Superior temporal gyrus (tissue), 1 donor: ENCODE data around the gene CYB561D1.

Experiments
- DNase-seq: peaks from one replicate; pipeline ENCODE4 v3.0.0-alpha.2; 2016; ENCODE audit errors: extremely low spot score

Gene CYB561D1

DNA sequence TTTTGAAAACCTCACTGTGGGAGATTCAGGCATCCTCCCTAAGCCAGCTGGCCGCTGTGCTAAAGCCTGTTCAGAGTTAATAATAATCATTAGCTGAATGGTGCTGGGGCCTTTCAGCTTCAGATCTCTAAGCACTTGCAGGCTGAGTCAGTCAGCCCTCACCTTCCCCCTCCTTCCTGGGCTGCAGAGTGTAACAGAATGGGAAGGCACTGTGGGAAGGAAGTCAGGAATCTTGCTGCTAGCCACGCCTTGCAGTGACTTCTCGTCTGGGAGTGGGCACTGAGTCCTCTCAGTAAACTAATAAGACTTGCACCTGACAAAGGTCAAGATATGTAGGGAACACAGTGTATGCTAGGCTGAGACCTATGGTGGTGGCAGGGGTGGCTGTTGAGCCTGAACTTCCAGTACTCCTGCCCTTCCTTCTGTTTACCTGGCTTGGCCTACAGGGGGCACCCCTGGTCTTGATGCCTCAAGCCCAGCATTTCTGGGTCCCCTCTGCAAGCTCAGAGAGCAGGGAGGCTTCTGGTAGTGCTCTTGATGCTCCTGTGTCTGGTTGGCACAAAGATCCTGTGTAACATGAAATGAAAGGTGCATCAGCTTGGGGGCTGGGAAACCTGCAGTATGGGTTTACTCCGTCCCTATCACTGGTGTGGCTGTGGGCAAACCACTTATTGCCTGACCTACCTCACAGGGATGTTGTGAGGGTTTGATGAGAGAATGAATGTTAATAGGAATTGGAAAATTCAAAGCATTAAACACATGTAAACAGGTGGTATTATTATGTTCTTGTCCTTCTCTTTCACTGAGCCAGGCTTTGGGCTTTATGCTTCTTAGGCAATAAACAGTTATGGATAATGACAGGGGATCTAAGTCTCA lies 6.0 kb downstream of the CYB561D1 start:
- DNase-seq = no peak

DNA sequence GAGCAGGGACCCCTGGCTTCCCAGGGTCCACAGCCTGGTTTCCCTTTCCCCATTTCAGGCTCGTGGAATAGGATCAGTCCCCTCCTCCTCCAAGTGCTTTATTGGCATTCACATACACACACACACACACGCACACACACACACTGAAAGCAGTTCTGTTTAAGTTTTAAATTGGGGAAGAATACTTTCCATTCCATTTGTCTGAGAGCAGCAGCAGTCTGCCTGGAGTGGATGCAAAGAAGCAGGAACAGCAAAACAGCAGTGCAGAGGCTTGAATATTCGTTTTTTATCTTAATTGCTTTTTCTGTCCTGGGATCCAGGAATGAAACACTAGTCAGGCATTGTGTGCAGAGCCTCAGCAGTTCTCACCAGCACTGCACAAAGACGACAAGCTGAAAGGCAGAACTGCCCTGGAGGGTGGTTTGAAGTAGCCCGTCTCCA lies 7.1 kb downstream of the CYB561D1 start:
- DNase-seq = no peak

DNA sequence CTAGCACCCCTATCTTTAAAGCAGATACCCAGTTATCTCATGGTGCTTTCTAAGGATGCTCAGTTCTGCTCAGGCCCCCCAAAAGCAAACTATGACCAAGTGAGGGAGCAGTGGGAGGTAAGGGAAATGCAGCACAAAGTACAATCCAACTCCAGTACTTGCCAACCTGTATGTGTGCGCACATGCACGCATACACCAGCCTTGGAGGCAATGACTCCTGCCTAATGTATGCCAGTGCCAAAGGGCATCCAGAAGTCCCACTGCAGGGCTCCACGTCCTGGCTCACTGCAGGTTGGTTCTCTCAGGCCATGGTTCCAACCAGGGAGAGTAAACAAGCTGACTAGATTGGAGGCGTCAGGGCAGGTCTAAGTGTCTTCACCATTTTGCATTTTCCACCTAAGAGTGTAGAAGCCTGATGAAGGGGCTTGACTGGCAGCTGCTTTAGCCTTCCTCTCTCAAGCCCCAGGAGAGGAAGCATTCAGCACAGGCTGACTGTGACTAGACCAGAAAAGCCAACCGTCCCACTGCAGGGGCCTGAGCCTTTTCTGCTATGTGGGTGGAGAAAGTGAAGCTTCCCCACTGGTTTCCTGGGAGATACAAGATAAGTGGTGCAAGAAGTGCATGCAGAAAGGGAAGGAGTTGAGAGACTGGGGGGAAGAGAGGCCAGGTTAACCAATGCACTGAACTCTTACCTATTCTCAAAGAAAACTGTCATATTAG lies 7.9 kb downstream of the CYB561D1 start:
- DNase-seq = no peak

DNA sequence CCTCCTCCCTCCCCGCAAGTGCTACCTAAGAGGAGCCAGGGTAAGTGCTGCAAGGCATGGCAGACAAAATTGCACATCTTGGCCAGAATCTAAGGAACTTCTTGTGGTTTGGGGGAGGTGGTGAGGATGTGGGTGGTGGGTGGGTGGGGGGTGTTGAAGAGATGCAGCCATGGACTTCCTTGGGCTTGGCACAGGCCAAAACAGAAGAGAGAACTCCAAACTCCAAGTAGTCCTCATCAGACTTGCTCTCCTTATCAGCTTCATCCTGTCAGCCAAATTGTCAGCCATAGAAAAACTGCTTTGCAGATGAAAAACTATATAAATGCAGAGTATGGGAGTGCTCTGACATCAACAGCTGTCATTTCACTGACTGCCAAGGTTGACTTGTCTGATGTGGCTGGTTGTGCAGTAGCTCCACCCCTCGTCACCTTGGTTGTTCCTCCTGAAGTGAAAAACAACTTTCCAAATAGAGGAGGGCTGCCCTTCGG lies 8.5 kb downstream of the CYB561D1 start:
- no peak for DNase-seq

DNA sequence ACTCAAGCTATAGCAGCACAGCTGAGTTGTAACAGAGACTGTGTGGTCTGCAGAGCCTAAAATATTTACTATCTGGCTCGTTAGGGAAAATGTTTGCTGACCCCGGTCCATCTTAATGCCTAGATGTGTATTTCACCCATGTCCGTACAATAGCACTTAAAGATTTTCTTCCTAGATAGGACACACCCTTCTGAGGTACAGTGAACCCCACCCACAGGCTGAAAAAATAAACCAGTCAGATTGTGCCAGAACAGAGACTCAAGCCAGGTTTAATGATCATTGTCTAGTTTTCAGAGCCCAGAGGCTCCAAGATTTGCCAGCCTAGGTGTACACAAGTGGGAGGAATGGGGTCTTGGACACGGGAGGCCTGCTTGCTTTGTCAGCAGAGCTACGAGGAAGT lies 10.0 kb downstream of the CYB561D1 start:
- no peak for DNase-seq

DNA sequence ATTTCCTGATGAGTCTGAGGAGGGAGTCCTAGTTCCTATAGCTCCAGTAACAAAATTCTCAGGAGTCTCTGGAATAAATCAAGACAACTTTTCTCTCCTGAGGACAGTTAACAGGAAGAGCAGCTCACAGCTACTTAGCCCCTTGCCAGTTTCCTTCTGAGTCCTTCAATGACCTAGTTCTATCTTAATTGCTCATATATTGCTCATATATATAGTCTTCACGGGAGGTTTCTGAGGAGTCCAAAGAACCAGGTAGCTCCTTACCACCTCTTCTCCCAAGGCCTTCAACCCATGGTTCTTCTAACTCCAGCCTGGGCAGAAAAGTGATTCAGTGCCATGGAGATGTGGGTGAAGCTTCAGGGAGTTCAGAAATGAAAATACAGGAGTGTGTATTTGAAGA lies 11.1 kb downstream of the CYB561D1 start:
- no peak for DNase-seq

DNA sequence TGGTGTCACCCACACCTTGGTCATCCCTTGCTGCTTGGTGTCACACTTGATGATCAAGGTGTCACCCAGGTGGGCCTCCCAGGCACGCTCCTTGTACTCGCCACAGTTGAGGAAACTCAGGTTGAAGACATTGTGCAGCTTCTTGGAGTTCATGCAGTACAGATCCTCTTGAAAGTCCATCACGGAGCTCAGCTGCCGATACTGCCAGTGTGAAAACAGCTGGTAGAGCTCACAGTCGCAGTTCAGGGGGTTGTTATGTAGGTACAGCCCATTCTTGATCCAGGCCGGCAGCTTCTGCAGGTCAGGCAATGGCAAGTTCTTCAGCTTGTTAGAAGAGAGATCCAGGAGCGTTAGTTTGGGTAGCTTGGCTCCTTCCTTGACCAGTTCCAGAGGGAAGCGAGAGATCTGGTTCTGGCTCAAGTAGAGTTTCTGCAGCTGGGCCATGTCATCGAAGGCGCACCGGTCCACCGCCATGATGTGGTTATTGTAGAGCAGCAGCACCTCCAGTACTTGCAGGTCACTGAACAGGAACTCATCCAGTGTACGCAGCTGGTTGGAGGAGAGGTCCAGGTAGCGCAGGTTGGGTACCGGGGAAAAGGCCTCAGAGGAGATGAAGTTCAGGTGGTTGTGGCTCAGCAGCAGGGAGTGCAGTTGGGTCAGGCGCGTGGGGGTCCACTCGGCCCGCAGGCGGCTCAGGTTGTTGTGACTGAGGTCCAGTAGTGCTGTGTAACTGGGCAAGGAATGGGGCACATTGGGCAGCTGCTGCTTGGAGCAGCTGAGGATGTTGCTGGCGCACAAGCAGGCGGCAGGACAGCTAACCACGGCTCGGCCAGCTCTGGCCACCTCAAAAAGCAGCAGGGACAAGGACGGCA lies 14.3 kb downstream of the CYB561D1 start:
- DNase-seq = no peak

DNA sequence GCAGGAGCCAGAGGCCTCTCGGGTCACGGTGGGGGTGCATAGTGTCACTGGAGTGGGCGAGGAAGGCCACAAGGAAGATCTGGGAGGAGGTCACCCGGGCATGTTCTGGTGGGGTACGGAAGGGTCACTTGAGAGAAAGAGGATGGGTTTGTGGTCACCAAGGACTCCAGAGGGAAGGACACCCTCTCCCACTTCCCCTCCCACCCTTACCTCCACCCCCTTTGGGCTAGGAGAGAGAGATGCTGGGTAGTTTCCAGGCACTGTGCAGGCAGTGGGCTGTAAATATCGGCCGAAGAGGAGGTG lies 14.9 kb downstream of the CYB561D1 start:
- DNase-seq = no peak

DNA sequence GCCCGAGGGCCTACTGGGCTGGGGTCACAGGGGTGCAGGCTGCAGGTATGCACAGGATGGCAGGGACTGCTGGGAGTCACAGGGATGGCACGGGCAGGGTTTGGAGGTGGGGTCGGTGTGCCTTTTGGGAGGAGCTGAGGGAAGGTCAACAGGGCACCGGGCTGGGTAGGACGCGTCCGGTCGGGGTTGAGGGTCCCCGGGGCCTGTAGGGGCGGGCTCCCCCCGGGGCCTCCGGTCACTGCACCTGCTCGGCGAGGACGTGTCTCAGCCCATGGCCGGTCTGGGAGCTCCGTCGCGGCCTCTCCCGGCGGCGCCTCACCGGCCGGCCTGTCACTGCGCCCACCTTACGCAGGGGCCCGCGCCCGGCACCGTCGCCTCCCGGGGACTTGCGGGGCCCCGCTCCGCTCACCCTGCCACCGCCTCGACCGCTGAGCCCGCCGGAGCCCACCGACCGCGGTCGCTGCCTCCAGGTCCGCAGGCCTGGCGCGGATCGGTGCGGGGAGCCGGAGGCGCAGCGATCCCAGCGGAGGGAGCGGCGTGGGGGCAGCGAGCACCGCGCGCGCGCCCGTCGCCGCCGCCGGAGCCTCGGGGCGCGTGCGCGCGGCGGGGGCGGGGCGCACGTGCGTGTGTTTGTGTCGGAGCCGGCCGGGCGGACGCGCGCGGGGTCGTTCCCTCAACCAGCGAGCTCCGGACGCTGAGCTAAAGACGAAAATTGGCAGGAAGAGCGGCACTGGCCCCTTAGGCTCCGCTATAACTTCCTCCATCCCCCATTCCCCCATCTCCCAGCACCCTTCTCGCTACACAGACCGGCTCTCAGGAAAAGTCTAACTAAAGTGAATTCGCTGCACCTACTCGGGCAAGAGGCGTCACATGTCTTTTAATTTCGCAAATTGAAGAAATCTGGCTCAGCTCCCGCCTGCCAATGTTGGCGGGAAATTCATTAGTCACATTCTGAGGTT lies 15.6 kb downstream of the CYB561D1 start, which contains the start of gene AMIGO1:
Gene AMIGO1 (minus strand): TSS at position 552 of the 959 bp plus-strand sequence. CDS start 815 bp downstream, outside the sequence.
- DNase-seq = no peak

DNA sequence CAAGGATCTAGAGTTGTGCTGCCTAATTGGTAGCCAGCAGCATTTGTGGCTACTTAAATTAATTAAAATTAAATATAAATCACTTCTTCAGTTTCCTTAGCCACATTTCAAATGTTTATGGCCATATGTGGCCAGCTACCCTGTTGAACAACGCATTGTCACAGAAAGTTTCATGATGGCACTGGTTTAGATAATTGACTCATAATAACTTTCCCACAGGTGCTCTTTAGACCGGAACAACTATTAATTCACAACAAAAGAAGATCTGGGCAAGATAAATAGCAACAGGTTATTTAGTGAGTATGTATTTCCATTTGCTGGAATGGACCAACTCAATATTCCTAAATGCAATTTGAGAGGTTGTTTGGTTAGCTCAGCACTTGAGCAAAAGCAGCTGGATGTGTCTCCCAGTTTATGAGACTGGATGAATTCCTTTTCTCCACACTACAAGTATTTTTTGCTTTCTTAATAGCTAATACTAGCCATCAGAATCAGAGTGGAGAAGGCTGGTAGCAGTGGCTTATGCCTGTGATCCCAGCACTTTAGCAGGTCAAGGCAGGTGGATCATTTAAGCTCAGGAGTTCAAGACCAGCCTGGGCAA lies 19.3 kb downstream of the CYB561D1 start:
- DNase-seq = no peak

DNA sequence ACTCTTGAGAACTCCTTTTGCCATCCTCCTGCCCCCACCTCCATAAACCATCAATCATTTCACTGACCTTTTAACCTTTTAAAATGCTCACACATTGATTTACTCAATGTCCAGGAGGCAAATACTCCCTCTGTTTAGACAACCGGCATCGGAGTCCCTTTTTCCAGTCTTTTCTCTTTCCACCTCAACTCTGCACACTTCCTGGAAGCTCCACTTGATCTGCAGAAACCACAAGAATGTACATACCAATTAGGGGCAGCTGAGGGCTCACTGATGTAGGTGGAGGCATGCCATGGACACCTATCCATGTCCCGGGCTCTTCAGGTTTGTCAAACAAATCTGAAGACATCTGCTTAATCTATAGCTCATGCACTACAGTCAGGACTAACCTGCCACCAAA lies 21.0 kb downstream of the CYB561D1 start:
- no peak for DNase-seq

DNA sequence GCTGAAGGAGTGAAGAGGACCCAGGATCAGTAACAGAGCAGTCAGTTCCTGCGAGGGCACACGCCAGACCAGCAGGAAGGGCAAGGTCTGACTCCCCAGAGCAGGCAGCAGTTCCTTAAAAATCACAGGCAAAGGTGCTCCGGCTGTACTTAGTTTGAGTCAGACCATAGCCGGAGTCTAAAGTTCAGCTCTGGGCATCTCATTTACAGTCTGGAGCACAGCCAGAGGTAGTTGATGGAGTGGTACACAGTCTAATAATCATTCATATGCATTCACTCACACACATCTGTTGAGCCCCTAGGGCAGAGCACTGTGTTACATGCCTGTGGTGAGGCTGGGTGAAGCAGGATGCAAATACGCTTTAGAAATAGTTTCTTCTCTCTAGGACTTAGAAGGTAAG lies 23.0 kb downstream of the CYB561D1 start:
- no peak for DNase-seq

DNA sequence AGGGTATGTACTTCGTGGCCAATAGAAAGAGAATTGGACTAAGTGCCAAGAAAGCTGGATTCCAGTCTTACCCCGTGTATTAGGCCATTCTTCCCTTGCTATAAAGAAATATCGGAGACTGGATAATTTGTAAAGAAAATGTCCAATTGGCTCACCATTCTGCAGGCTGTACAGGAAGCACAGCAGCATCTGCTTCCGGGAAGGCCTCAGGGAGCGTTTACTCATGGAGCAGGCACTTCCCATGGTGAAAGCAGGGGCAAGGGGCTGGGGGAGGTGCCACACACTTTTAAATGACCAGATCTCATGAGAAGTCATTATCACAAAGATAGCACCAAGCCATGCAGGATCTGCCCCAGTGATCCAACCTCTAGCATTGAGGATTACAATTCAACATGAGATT lies 23.4 kb downstream of the CYB561D1 start:
- DNase-seq = no peak

DNA sequence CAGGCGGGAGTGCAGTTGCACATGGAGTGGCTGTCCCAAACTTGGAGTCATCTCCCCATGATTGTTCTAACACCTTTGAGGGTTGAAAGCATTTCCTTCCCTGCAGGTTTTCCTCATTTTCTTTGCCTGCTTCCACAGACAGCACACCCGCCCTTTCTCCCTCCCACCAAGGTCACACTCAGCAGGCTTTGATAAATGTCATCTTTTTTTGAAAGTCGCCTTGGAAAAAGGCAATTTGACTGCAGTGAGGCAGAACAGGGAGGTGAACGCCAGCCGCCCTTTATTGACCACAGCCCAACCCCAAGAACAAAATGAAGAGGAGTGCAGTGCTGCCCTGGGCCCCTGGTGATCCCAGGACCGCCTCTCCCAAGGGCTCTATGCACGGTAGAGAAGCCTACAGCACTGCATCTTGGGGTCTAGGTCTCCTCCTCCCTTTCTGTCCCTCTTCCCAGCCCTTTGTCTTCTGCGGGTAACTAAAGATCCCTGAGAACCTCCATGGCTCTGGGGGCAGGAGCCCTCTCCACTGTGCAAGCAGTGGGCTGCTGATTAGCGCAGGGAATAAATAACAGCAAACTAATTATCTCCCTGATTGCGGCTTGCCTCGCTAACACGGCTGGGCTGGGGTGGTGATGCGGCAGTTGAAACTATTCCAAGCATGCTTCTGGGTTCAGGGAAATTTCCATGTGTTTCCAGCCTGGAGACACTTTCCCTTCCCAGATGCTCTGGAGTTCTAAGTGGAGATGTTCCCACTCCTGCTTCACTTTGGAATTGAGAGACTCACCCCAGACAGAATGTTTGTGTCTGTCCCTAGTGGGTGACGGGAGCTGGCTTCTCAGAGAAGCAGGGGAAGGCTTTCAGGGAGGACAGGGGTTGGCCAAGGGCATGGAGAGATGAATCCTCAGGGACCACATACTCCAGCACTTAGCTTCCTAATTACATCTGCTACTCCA lies 27.4 kb downstream of the CYB561D1 start:
- DNase-seq = no peak

DNA sequence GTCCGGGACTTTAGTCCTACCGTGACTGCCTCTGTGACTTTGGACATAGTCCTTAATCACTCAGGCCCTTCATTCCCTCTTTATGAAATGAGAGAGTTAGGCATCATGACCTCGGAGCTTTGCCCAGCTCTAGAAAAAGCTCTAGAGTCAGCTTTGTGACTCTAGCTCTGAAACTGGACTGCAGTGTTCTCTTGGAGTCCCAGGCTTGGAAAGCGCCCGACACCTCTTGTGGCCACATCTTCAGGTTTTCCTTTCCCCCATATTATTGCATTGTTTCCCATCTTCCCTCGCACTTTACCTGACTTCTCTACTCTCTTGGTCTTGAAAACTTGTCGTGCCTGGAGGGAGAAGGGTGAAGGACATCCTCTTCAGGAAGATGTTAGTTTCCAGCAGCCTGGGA lies 28.1 kb downstream of the CYB561D1 start:
- no peak for DNase-seq

DNA sequence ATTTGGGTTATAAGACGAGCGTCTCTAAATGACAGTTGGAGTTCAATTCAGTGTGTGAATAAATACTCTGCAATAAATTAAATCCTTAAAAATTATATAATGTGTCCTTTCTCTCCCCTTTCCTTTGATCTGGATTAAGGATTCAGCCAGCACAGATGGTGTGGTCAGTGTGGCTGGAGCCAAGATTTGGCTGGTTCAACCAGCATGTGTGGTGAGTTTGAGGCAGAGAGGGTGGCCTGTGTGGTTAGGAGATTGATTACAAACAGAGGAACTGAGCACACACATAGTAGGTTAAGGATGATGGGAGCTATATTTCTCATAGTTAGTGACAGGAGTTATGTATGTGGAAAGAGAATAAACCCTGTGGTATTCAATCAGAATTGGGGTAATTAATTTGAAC lies 29.8 kb downstream of the CYB561D1 start:
- no peak for DNase-seq

DNA sequence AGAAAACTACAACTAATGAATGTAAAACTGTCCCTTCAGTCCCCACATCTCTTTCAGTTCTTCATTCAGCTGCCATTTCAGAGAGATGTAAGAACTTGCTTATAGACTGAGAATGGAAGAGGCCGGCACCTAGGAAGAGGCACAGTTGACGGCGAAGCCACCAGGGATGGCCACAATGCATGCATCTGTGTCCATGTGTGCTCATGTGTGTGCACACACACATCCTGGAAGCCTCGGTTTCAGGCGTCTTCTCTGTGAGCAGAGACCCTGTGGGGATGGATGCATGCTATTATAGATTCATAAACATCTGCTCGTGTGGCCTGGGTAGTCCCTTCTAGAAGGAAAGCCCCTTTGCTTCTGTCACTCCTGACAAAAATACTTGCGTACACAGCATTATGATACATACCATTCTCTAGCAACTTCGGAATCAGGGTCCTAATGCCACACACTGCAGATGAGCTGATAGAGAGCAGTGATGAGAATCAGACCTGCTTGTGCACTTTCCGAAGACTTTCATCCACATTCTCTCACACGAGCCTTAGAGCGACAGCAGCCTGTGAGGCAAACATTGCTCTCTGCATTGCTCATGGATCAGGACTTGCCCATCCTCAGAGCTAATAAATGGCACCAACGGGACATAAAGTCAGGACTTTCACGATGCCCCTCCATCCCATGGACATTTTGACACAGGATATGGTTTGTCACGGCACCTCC lies 33.4 kb downstream of the CYB561D1 start:
- DNase-seq = no peak

DNA sequence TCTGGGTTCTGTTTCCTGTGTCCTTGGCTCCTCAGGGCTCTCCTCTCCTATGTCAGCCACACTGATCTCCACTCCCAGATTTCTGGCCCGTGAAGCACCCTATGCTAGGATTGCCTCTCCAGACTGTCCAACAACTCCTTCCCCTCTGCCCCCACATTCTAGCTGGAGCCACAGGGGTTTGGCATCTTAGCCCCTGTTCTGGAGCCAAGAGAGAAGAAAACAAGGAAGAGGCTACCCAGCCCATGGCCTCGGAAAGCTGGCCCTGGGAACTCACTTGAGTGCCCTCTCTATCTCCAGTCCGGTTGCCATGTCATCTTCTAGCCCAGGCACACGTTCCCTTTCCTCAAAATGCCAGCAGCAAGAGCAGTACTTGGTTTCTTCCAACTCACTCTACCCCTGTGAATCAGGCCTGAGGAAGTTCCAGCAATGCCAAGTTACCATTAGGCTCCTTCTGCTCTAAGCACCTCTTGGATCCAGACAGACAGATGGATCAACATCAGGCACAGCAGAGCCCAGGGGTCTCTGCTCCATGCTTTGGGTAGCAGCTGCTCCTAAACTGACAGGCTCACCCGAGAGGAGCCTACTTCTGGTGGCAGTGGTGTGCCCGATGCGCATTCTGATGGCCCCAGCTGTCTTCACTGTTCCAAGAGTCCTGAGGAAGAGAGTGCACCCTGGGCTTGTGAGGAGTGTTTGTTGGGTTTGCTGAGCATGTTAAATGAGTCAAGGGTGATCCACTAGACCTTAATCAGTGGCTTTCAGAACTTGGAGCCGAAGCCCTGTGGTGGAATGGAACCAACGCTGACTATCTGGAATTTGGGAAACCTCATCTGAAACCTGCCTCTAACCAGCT lies 34.2 kb downstream of the CYB561D1 start:
- DNase-seq = no peak
